SKM-1 (cell line): ENCODE measurements around the gene ANKRD11.
"Not testable (repeated sequence)": the region's sequence is repeated elsewhere in the genome, so short reads cannot be mapped to it uniquely, and the experiment has no call there.

Source experiments
- DNase-seq: peaks from one replicate; lab custom pipeline; 2025; ENCODE audit not compliant: unreplicated experiment; lab: John Stamatoyannopoulos, UW

The ANKRD11 gene

GRCh38 chr16:89386306-89387185, 103.8 kb downstream of the ANKRD11 start:
- no peak for DNase-seq

GRCh38 chr16:89385712-89386111, 104.6 kb downstream of the ANKRD11 start:
- no peak for DNase-seq

- no peak for DNase-seq
Observed at GRCh38 chr16:89384282-89384681, 106.1 kb downstream of the ANKRD11 start.

DNA sequence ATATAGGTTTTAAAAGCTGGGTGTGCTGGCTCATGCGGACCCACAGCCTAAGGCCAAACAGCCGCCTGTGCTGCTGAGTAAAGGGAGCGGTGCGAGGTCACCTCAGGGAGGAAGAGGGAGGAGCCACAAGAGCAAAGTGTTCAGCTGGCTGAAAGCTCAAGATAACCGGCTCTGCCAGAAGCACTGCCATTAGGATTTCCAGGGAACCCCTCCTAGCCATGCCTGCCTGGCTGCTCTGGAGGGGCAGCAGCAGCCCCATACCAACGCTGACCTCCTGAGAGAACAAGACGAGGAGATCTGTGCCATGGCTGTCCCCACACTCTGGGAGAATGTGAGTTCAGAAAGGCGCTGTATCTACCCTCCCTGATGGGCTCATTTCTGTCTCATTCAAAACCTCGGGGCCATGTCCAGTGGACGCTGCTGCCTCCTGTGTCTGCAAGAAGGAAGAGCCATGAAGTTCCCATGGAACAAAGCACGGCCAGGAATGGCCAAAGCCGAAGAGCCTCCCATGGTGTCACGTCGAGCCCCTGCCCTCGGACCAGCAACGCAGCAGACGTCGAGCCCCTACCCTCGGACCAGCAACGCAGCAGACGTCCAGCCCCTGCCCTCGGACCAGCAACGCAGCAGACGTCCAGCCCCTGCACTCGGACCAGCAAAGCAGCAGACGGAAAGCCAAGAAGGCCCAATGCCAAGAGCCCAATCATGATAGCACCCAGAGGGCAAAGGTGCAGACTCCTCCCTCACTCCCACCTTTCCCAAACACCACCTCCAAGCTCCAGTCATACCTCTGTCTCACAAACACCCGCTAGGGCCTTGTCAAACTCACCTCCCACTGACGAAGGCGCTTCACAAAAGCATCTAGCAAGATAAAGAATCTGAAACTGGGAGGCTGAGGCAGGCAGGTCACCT, 107.0 kb downstream of the ANKRD11 start:
- no peak for DNase-seq

- not testable (repeated sequence) for DNase-seq
Observed at GRCh38 chr16:89382555-89382954, 107.8 kb downstream of the ANKRD11 start.

- DNase-seq = no peak
Observed at GRCh38 chr16:89381788-89382187, 108.6 kb downstream of the ANKRD11 start.

DNA sequence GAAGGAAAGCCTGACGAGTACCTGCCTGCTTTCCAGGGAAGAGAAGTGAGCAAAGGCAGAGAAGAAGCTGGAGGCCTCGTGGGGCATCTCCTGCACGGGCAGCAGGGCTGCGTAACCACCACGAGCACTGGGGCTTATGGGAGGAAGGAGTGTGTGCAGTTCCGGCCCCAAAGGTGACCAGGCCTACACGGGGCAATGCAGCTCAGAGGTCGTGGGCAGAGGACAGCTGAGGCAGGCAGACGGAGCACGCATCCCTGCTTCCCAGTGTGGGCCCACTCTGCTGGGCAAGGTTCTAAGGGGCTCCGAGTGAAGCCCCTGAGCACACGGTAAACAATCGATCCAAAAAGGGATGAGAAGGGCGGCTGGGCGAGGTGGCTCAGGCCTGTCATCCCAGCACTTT, 109.7 kb downstream of the ANKRD11 start:
- no peak for DNase-seq

DNA sequence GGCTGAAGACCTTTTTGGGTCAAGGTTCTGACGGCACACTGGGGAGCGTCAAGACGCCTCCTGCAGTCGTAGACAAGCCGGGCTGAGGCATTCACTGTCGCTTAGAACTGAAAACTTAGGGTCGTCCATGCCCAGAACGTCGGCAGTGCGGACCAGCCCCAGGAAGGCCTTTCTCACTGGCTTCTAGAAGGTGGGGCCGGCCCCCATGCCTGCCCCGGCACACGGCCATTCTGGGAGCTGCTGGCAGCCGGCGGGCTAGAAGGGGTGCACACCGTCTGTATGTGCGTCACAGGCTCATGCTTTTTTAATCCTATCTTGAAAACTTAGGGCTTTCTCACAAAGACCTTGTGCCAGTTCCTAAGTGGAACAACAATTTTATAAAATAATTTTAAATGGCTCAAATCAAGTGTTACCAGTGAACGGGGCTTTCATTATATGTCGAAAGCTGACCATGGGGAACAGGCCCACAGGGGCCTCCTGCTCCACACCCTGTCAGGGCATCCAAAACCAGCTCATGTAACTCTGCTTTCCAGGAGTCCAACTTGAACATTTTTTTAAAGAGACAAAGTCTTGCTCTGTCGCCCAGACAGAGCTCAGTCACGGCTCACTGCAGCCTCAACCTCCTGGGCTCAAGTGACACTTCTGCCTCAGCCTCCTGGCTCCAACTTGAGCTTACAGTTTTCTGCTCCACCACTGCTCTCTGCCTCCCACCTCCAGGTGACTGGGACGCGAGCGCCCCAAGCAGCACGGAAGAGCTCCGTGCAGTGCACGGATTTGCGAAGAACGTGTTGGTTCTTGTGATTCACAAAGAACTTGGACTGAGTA, 111.2 kb downstream of the ANKRD11 start:
- DNase-seq = no peak

GRCh38 chr16:89377453-89377848, 112.9 kb downstream of the ANKRD11 start:
- DNase-seq = no peak

DNA sequence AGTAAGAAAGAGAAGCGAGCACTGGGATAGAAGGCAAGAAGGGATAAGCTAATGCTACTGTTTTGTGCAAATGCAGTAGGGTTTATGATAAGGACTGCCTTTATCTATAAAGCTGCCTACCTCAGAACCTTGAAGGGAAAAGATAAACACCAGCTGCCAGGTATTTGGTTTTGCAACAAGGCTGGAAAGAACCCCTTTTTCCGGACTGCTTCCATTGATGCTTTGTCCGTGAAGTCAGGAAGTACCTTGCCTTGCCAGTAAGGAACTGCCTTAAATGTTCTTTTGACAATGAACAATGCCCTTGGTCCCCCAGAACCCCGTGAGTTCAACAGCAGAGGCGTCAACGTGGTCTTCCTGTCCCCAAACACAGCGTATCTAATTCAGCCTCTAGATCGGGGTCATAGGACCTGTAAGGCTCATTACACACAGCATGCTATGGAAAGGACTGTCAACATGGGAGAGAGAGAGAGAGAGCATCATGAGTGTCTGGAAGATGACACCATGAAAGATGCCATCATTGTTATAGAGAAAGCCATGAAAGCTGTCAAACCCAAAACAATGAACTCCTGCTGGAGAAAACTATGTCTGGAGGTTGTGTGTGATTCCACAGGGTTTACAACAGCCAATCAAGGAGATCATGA, 113.4 kb downstream of the ANKRD11 start:
- no peak for DNase-seq

DNA sequence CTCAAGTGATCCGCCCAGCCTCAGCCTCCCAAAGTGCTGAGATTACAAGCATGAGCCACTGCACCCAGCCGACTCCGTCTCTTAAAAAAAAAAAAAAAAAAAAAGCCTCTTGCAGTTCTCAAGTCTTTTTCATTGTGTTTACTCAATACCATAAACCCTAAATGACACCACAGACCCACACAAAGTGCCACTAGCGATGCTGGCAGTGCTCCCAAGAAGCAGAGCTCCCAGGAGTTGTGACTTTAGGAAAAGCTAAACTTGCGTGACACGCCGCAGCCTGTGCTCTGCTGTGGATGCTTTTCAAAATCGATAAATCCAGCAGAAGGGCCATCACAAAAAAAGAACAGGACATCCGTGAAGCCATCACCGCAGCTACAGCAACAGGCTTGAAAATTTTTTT, 114.7 kb downstream of the ANKRD11 start:
- no peak for DNase-seq

- DNase-seq = no peak
Observed at GRCh38 chr16:89375021-89375420, 115.3 kb downstream of the ANKRD11 start.

GRCh38 chr16:89374393-89374960, 115.9 kb downstream of the ANKRD11 start:
- no peak for DNase-seq

DNA sequence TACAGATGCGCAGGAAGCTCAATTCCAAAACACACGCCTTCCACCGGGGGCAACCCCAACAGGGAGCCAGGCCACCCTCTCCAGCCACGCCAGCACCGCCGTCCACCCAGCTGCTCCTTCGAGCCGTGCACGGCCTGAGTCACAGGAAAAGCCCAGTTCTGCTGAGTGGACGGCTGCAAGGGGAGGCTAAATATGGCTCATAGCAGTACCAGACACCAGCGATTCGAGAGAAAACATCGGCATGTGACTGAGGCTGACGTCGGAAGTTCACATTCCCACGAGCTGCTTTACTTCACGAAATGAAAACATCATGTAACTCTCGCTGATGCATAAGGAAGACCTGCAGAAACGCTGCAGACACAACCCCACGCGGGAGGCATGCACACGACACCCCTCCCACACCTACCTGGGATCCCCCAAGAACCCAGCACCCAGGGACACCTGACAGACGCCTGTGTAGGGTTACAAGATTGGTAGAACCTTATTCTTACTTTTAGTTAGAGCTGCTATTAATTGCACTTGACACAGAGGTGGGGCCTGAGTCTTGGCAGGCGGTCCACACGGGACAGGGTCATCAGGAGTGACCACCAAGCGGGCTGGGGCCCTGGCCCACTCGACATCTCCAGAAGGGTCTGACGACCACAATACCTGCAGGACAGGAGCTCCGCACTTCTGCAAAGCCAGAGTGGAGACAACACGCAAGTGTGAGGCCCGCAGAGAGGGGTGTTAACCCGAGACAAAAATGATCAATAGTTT, 116.8 kb downstream of the ANKRD11 start:
- DNase-seq = no peak

- no peak for DNase-seq
Observed at GRCh38 chr16:89371968-89372634, 118.3 kb downstream of the ANKRD11 start.

GRCh38 chr16:89371386-89371785, 119.0 kb downstream of the ANKRD11 start:
- DNase-seq = no peak

DNA sequence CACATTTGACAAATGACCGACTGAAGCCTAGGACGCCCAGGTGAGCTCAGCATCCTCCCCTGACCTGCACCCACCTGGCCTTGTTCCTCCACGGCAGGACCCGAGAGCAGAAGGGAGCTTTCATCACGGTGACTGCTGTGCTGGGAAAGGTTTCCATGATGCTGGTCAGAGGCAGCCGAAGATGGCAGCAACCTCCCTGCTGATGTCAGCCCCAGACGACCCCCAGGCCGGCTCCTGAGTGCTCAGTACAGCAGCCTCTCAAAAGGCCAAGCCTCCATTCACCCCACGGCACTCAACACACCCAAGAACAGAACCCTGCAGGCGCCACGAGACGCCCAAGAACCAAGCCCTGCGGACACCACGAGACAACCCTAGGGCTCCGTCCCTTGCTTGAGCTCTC, 119.8 kb downstream of the ANKRD11 start:
- no peak for DNase-seq

DNA sequence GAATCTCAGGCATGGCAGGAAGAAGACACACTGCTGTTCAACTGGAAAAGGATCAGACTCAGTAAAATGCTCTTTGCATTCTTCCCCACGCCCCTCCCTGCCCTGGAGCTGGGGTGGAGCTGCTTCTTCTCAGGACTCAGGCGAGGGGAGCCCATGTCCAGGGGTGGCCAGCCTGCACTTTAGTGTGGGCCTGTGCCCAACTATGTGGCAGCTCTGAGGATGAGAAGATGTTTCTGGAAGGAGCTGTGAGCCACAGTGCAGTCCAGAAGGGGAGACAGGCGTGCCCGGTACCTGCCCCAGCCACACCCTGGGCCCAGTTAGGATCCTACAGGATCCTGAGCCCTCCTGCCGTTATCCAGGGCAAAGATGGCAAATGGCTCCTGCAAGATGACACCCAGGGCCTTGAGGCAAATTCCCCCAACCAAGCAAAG, 120.3 kb downstream of the ANKRD11 start:
- DNase-seq = no peak
